Measurements from ENCODE around the gene DEPP1.

The DEPP1 gene

DNA sequence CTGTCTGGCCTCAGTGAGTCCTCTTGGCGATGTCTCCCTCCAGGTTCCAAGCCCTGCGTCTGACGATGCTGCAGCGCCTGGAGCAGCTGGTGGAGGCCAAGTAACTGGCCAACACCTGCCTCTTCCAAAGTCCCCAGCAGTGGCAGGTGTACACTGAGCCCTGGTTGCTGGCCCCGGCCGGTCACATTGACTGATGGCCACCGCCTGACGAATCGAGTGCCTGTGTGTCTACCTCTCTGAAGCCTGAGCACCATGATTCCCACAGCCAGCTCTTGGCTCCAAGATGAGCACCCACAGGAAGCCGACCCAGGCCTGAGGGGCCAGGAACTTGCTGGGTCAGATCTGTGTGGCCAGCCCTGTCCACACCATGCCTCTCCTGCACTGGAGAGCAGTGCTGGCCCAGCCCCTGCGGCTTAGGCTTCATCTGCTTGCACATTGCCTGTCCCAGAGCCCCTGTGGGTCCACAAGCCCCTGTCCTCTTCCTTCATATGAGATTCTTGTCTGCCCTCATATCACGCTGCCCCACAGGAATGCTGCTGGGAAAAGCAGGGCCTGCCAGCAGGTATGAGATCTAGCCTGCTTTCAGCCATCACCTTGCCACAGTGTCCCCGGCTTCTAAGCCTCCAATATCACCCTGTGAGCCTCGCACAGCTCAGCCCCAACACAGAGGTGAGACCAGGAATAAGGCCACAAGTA, 14.8 kb upstream of the DEPP1 start:
- DNase-seq, result no peak

DNA sequence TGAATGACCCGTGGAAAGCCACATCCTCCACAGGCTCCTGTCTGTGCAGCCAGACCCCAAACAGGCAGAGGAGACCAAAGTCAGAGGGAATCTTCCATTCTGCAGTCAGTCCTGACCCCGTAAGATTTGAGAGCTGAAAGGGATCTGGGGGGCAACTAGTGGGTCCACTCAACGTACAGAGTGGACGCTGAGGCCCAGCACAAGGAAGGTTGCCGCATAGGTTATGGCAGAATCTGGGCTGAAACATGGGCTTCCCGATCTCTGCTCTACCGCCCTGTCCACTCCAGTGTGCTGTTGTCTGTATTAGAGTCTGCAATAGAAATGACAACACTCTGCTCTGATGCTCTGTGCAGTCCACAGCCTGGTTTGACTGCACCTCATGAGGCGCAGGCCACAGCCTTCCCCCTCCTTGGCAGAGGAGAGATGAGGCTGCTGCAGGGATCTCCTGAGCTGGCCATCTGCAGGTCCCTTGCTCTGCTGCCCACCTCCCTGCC, 14.2 kb upstream of the DEPP1 start:
- no peak for DNase-seq

- DNase-seq, result no peak
These were observed 13.6 kb upstream of the DEPP1 start for GRCh38 chr10:44992070-44992731.

- no peak for DNase-seq
These were observed 13.0 kb upstream of the DEPP1 start for GRCh38 chr10:44991571-44991970.

- no peak for DNase-seq
These were observed 12.4 kb upstream of the DEPP1 start for GRCh38 chr10:44990965-44991364.

- DNase-seq, result no peak
These were observed 11.7 kb upstream of the DEPP1 start for GRCh38 chr10:44990302-44990655.

DNA sequence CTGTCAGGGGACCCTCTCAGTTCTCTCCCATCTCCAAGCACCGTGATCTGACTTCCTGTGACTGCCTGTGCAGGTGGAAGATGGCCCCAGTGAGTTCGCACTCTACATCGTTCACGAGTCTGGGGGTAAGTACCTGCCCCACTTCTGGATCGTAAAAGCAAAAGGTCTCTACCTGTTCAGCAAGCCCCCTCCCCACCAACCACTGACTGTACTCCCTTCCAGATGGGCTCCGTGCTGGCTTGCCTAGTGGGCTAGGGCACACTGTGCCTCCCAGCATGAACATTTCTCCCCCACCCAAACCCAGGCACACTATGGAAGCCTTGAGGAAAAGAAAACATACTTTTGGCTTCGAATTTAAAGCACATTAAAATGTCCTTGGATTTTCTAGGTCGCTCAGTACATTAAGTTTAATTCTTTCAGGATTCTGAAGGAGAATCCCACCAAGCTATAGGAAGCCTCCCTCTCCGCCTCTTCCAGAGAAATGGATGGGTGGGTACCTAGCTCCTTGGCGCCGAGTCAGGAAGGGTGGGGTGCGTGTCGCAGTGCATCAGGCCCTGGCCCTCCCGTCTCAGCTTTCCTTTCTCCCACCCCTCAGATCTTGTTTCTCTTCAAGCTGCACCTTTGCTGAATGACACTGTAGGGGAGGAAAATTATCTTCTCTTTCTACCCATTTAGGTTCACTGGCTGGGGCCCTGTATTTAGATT, 11.1 kb upstream of the DEPP1 start:
- no peak for DNase-seq

DNA sequence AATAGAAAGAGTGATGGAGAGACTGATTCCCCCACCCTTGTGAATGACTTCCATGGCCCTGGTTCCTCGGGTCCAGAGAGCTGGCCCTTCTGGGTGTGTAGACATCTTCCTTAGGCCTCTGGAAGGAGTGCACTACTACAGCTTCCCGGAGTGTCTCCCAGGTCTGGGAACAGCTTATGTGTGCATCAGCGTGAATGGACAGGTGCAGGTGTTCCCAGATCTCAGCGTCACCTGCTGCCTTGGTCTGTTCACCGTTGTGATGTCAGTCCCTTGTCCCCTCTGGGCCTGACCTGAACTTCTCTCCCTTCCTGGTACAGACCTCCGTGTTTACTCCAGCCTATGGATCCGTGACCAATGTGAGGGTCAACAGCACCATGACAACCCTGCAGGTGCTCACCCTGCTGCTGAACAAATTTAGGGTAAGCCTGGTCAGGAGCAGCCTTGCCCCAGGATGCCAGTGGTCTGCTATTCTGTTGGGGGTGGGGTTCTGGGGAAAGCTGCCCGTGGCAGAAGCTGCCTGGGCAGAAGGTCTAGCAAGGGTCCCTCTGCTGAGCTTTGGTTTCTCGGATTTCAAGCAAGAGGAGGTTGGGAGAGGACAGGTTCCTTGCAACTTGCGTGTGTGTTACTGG, 10.5 kb upstream of the DEPP1 start:
- DNase-seq, result no peak

GRCh38 chr10:44986670-44987069, 8.1 kb upstream of the DEPP1 start:
- no peak for DNase-seq

DNA sequence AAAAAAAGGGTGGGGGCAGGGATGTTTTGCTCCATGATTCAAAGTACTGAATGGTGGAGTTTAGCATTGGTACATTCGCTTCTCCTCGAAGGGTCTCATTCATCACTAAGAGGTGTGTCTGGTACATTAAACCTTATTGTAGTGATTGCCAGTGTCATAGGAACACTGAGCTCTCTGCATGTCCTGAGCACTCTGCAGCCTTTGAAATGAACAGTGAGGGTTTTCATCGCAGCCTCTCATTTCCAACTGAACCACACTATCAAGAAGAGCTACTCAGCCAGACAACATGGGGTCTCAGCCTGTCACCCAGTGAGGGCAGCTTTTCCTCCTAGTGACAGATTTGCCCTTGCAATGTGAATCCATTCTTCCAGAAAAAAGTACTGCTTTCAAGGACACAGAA, 7.6 kb upstream of the DEPP1 start:
- no peak for DNase-seq

DNA sequence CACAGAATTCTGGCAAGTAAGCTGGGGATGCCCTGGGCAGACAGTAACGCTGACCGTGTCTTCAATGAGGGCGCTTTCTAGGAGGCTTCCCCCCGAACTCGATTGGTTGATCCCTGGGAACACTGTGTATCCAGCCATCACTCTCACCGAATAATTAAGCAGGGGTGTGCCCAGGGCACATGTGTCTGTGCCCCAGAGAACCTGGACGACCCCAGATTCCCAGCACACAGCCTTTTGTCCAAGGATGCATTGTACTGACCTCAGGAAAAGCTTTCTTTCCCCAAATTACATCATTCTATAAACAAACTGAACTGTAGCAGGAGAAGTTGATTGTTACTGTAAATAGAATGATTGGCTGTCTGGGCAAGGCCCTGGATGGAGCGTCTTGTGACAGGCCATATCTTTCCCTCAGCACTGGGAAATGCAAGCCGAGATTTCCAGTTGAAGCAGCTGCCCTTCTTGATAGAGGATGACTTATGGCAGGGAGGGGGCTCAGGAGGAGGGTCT, 6.6 kb upstream of the DEPP1 start:
- no peak for DNase-seq

DNA sequence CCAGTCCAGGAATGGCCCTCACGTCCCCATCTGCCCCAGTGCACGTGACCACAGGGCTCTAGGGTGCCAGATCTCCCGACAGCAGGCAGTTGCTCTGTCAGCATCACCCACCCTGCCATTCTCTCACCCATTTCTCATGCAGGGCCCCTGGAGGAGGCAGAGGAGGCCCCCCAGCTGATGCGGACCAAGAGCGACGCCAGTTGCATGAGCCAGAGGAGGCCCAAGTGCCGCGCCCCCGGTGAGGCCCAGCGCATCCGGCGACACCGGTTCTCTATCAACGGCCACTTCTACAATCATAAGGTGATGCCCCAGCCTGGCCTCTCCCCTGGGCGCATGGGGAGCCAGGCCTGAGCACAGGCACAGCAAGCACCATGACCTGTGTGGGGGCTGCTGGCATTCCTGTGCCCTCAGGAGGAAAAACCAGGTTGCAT, 6.1 kb upstream of the DEPP1 start:
- DNase-seq, result no peak

- DNase-seq, result no peak
These were observed 5.3 kb upstream of the DEPP1 start for GRCh38 chr10:44983895-44984278.

DNA sequence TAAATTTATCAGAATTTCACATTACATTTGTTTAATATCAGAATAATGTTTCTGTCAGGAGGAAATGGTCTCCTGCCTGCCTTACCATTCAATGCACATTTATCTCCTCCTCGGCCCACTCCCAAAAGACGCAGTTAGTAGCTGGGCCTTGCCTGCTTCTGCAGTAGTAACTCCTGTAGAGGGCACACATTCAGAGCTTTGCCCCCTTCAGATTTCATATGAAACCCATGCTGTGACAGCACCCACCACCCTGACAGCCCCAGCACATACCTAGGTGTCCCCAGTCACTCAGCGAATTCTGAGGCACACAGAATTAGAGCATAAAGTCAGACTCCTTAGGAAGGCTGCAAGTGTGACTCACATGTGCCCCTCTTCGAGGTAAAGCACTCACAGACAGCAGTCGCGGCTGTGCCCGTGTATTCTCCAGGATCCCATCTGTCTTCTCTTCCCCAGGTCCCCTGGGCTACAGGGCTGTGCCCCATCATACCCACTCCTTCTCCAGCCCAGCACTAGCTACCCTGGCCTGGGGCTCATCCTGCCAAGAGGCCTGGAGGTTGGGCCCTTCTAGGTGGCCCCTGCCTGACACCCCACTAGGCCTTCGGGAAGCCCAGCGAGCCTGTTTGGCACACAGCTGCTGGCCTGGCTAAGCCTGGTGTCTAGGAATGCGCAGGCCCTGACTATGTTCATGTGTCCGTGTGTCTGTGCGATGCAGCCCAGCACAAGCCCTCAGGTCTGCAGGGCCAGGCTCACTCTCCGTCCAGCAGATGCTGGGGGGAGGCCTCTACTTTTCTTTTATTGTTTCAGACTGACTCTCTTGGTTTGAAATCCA, 4.7 kb upstream of the DEPP1 start:
- DNase-seq, result no peak

DNA sequence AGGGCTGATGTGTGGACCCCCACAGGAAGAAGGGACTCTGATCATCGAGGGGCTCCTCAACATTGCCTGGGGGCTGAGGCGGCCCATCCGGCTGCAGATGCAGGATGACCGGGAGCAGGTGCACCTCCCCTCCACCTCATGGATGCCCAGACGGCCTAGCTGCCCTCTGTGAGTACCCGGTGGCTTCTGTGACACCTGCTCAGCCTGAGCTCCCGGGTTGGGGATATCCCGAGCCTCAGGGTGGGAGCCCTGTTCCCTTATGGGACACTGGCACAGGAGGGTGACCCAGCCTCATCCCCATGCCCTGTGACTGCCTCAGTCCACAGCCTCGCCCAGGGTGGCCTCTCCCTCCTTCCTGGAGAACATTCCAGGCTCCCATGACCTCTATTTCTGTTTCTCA, 3.9 kb upstream of the DEPP1 start:
- DNase-seq, result no peak

DNA sequence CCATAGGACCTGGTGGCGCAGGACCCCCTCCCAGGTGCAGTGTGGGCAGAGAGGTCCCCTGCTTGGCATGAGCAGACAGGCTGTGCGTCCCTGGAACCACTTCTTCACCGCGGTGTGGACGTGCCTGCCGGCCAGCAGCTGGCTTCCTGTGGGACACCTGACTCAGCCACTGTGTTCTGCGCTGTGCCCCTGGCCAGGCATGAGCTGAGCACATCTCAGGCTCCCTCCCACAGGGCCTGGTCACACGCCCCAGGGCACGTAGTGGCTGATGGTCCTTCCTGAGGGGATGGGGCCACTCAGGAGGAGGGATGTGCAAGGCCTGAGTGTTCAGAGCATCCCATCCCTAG, 3.5 kb upstream of the DEPP1 start:
- DNase-seq, result no peak

- no peak for DNase-seq
These were observed 2.8 kb upstream of the DEPP1 start for GRCh38 chr10:44981172-44982113.

- DNase-seq, result no peak
These were observed 1.9 kb upstream of the DEPP1 start for GRCh38 chr10:44980309-44981171.

- no peak for DNase-seq
These were observed 927 bp upstream of the DEPP1 start for GRCh38 chr10:44979281-44980191.

All from NCI-H2227 treated with DMSO at 0.1 percent for 48 hours (cell line).